H1 (cell line): Measurements from ENCODE around the gene GHRHR. TPM values are rescaled to one million over a fixed set of nuclear protein-coding genes. Genes with fewer than 3 reads are reported as not detected.

Source experiments
- CTCF ChIA-PET: fragments of 300-600 bp; sonication (Branson Sonifier 250); formaldehyde crosslinking; loops from one replicate; lab custom pipeline; 2021; ENCODE audit not compliant: partially characterized antibody; lab: Charles Lee
- POLR2A ChIA-PET: fragments of 300-600 bp; sonication (Branson Sonifier 250); formaldehyde crosslinking; loops from one replicate; lab custom pipeline; 2021; ENCODE audit warnings: inconsistent platforms; ENCODE audit not compliant: partially characterized antibody; lab: Charles Lee
- DNase-seq, 2 experiments: peaks; one replicate each; pipeline versions ENCODE4 v3.0.0 to v3.0.0-alpha.2; 2010 to 2022; ENCODE audit warnings: low spot score in 2 of 2, low read depth in 1 of 2, mixed read lengths in 1 of 2
- FAIRE-seq: peaks from 2 replicates; lab custom pipeline; 2011; peaks lifted over from hg19 to GRCh38; lab: Jason Lieb, UNC
- H2AFZ ChIP-seq: 2 replicates; pipeline ENCODE4 v1.8.1; 2012; ENCODE audit warnings: low read length, inconsistent platforms
- H2AK5ac ChIP-seq: 2 replicates; pipeline ENCODE4 v1.6.1; 2013; ENCODE audit warnings: low read depth, low read length
- H2BK120ac ChIP-seq: replicated peaks from 2 replicates; pipeline ENCODE3; 2013; ENCODE audit warnings: low read depth, low read length, inconsistent platforms
- H2BK12ac ChIP-seq: 2 replicates; pipeline ENCODE4 v1.6.1; 2013; ENCODE audit warnings: low read depth, low read length
- H2BK15ac ChIP-seq: 2 replicates; pipeline ENCODE4 v1.6.1; 2013; ENCODE audit warnings: low read length
- H2BK20ac ChIP-seq: 2 replicates; pipeline ENCODE4 v1.6.1; 2013; ENCODE audit warnings: low read length
- H2BK5ac ChIP-seq: 2 replicates; pipeline ENCODE4 v1.6.1; 2013; ENCODE audit warnings: low read depth, low read length
- H3K14ac ChIP-seq: 2 replicates; pipeline ENCODE4 v1.6.1; 2013; ENCODE audit warnings: inconsistent platforms; ENCODE audit not compliant: insufficient read length
- H3K18ac ChIP-seq: 2 replicates; pipeline ENCODE4 v1.6.1; 2013; ENCODE audit warnings: low read length; ENCODE audit errors: extremely low read depth
- H3K23ac ChIP-seq: 2 replicates; pipeline ENCODE4 v1.6.1; 2013; ENCODE audit warnings: inconsistent platforms; ENCODE audit not compliant: insufficient read length
- H3K23me2 ChIP-seq: 2 replicates; pipeline ENCODE4 v1.6.1; 2013; ENCODE audit warnings: low read depth, low read length
- H3K27ac ChIP-seq: 2 replicates; pipeline ENCODE4 v1.6.1; 2011; ENCODE audit warnings: low read depth, low read length, inconsistent platforms
- H3K27me3 ChIP-seq, 4 experiments: replicated peaks in 1 of 4; 1 replicate in 1 of 4; 2 replicates in 3 of 4; pipeline versions ENCODE4 v1.6.1 to v1.8.1; 2011 to 2013; ENCODE audit warnings: low read length in 3 of 4, mild to moderate bottlenecking in 3 of 4, inconsistent platforms in 2 of 4, mixed read lengths in 2 of 4, moderate library complexity in 1 of 4; ENCODE audit not compliant: control insufficient read depth in 3 of 4, insufficient read depth in 3 of 4; ENCODE audit errors: extremely low read depth in 1 of 4
- H3K36me3 ChIP-seq, 4 experiments: 2 replicates each; pipeline versions ENCODE4 v1.6.1 to v1.8.1; 2011 to 2013; ENCODE audit warnings: mild to moderate bottlenecking in 4 of 4, low read length in 3 of 4, moderate library complexity in 2 of 4, control low read depth in 1 of 4, inconsistent platforms in 1 of 4; ENCODE audit not compliant: insufficient read depth in 4 of 4, control insufficient read depth in 2 of 4
- H3K4ac ChIP-seq: replicated peaks from 2 replicates; pipeline ENCODE3; 2013; ENCODE audit warnings: low read length, low read depth, mixed read lengths, inconsistent platforms; ENCODE audit not compliant: insufficient read length
- H3K4me1 ChIP-seq, 4 experiments: replicated peaks in 1 of 4; 1 replicate in 1 of 4; 2 replicates in 3 of 4; pipeline versions ENCODE4 v1.6.1 to v1.8.1; 2011 to 2013; ENCODE audit warnings: low read length in 3 of 4, inconsistent platforms in 2 of 4, mixed read lengths in 1 of 4; ENCODE audit not compliant: insufficient read depth in 4 of 4, control insufficient read depth in 3 of 4
- H3K4me2 ChIP-seq, 2 experiments: 2 replicates each; pipeline versions ENCODE4 v1.6.1 to v1.8.1; 2011 to 2013; ENCODE audit warnings: low read depth in 2 of 2, low read length in 2 of 2, control low read depth in 1 of 2, inconsistent platforms in 1 of 2, mild to moderate bottlenecking in 1 of 2; ENCODE audit not compliant: insufficient read depth in 1 of 2
- H3K4me3 ChIP-seq, 4 experiments: fragments of 200-600, 300-600 bp in 1 of 4; sonication (generic), shearing (Covaris generic), sonication (Bioruptor Twin) in 1 of 4; 2 replicates each; pipeline versions ENCODE4 v1.5.1 to v1.8.1; 2011 to 2016; ENCODE audit warnings: low read length in 4 of 4, low read depth in 3 of 4, control low read depth in 2 of 4, inconsistent platforms in 2 of 4, mild to moderate bottlenecking in 2 of 4, mixed read lengths in 1 of 4, moderate library complexity in 1 of 4; ENCODE audit not compliant: insufficient read depth in 2 of 4; ENCODE audit errors: extremely low read depth in 1 of 4
- H3K56ac ChIP-seq: replicated peaks from 2 replicates; pipeline ENCODE3; 2013; ENCODE audit warnings: low read depth, mild to moderate bottlenecking, mixed read lengths, low read length, inconsistent platforms; ENCODE audit not compliant: insufficient read length
- H3K79me1 ChIP-seq: 2 replicates; pipeline ENCODE4 v1.6.1; 2013; ENCODE audit warnings: low read depth, low read length, control low read depth
- H3K79me2 ChIP-seq, 2 experiments: 2 replicates each; pipeline versions ENCODE4 v1.6.1 to v1.8.1; 2012 to 2013; ENCODE audit warnings: low read length in 2 of 2, mild to moderate bottlenecking in 2 of 2, inconsistent platforms in 1 of 2; ENCODE audit not compliant: insufficient read depth in 2 of 2, control insufficient read depth in 1 of 2
- H3K9ac ChIP-seq, 4 experiments: replicated peaks in 1 of 4; 1 replicate in 1 of 4; 2 replicates in 3 of 4; pipeline versions ENCODE4 v1.6.1 to v1.8.1; 2011 to 2013; ENCODE audit warnings: low read depth in 3 of 4, low read length in 3 of 4, control low read depth in 2 of 4, mild to moderate bottlenecking in 2 of 4, moderate library complexity in 2 of 4, inconsistent platforms in 1 of 4; ENCODE audit errors: extremely low read depth in 1 of 4
- H3K9me3 ChIP-seq, 2 experiments: 2 replicates each; pipeline versions ENCODE4 v1.6.1 to v1.8.1; 2012 to 2013; ENCODE audit warnings: mild to moderate bottlenecking in 2 of 2, moderate library complexity in 2 of 2, control low read depth in 1 of 2, inconsistent platforms in 1 of 2, low read depth in 1 of 2, low read length in 1 of 2, mixed read lengths in 1 of 2; ENCODE audit not compliant: insufficient read depth in 2 of 2
- H4K20me1 ChIP-seq, 2 experiments: replicated peaks in 1 of 2; 2 replicates each; pipeline versions ENCODE3 to v1.8.1; 2011 to 2013; ENCODE audit warnings: inconsistent platforms in 2 of 2, low read length in 2 of 2, mild to moderate bottlenecking in 1 of 2; ENCODE audit not compliant: insufficient read depth in 2 of 2, control insufficient read depth in 1 of 2
- H4K5ac ChIP-seq: 2 replicates; pipeline ENCODE4 v1.6.1; 2013; ENCODE audit warnings: low read length, low read depth, mixed read lengths, inconsistent platforms; ENCODE audit not compliant: insufficient read length
- H4K8ac ChIP-seq: 2 replicates; pipeline ENCODE4 v1.8.0; 2013; ENCODE audit warnings: mild to moderate bottlenecking, moderate library complexity, low read length, inconsistent platforms; ENCODE audit not compliant: insufficient read depth; ENCODE audit errors: extremely low read depth
- H4K91ac ChIP-seq: replicated peaks from 2 replicates; pipeline ENCODE3; 2013; ENCODE audit warnings: low read length, mixed read lengths, inconsistent platforms; ENCODE audit not compliant: insufficient read length
- ATF3 ChIP-seq: IDR thresholded peaks from 2 replicates; pipeline ENCODE4 v1.6.1; 2011; ENCODE audit warnings: low read depth, mild to moderate bottlenecking, low read length; ENCODE audit not compliant: insufficient read depth
- BACH1 ChIP-seq: IDR thresholded peaks from 2 replicates; pipeline ENCODE4 v1.6.1; 2012; ENCODE audit warnings: low read length, improper control_type of control experiment
- EGR1 ChIP-seq: IDR thresholded peaks from 2 replicates; pipeline ENCODE4 v1.6.1; 2011; ENCODE audit warnings: low read depth, low read length, borderline replicate concordance
- POU5F1 ChIP-seq: IDR thresholded peaks from 2 replicates; pipeline ENCODE4 v1.6.1; 2011; ENCODE audit warnings: low read depth, mild to moderate bottlenecking, low read length, moderate library complexity
- RAD21 ChIP-seq, 2 experiments: IDR thresholded peaks in 1 of 2; conservative IDR thresholded peaks in 1 of 2; 2 replicates each; pipeline ENCODE4 v1.6.1; 2011; ENCODE audit warnings: low read depth in 2 of 2, low read length in 2 of 2, improper control_type of control experiment in 1 of 2, inconsistent platforms in 1 of 2, mild to moderate bottlenecking in 1 of 2, moderate library complexity in 1 of 2
- WGBS, 2 experiments: shearing (Covaris generic) in 1 of 2; methylation state at CpG; one replicate each; pipeline versions ENCODE4 v1.1.6 to v1.1.7; 2013 to 2015; ENCODE audit warnings: low lambda C conversion rate in 2 of 2, mixed read lengths in 2 of 2, inconsistent platforms in 1 of 2, low coverage in 1 of 2, missing lambda C conversion rate in 1 of 2; ENCODE audit not compliant: insufficient replicate concordance in 2 of 2, insufficient coverage in 1 of 2, insufficient read length in 1 of 2; ENCODE audit errors: extremely low coverage in 1 of 2, missing lambda C conversion rate in 1 of 2; 5-methylcytosine and 5-hydroxymethylcytosine counted together
- polyA plus RNA-seq, 7 experiments: library from polyadenylated mRNA; depleted of rRNA in 3 of 7; stranded (reverse) in 5 of 7; unstranded in 2 of 7; fragments of >200 nt in 5 of 7; fragments of 200-250 nt in 2 of 7; gene quantifications; 1 replicate in 5 of 7; 2 replicates in 1 of 7; 4 replicates in 1 of 7; pipeline versions ENCODE4 v1.2.1 to v1.2.3, GENCODE V29; 2011 to 2013; ENCODE audit warnings: missing spikeins in 2 of 7, mixed read lengths in 2 of 7
- total RNA-seq: library from RNA; stranded (reverse); fragmentation: NEBNext Ultra II Directional; extraction: Animal tissue kit (Norgen Biotek cat#: 25700); gene quantifications from 2 replicates; pipeline ENCODE4 v1.2.1, GENCODE V29; 2021

The GHRHR gene
- total and polyA plus RNA-seq, 2 of the 8 experiments (the other 6 are each of a cell fraction or from before 2014, with no cell fraction given) = 0.60 to 6.5 TPM

GRCh38 chr7:30954914-30955313, 8.8 kb upstream of the GHRHR start:
- Histone ChIP-seq H2AFZ (no peak overlapping the region), H3K79me1 (no peaks in the 10 kb centered on the region), H3K18ac (no peak overlapping the region), H2BK12ac (no peak overlapping the region), H4K8ac (no peak overlapping the region), H3K4me3 (no peak overlapping the region), H2AK5ac (no peak overlapping the region), H2BK20ac (no peak overlapping the region), H4K20me1 (no peaks in the 10 kb centered on the region), H3K4me2 (no peak overlapping the region), H2BK120ac (no peak overlapping the region), H3K23me2 (no peaks in the 10 kb centered on the region), H3K4me1 (no peaks in the 10 kb centered on the region), H3K4ac (no peak overlapping the region), H2BK5ac (no peak overlapping the region), H3K36me3 (no peaks in the 10 kb centered on the region), H3K9me3 (peaks cover 0 to 4% of the 10 kb centered on the region in 2 experiments; a peak in 1 of 4 replicates)
- DNase-seq = no peak
- CTCF ChIA-PET = no interaction called here
- FAIRE-seq = no peak
- TF ChIP-seq EGR1 = no peak
- TF ChIP-seq RAD21 (IDR thresholded peaks at IDR 0.05 in 1 of 2, conservative IDR thresholded peaks at IDR 0.05 in 1 of 2; ENCODE audit: low read depth in 2 of 2, low read length in 2 of 2) = no peak
- no peak for TF ChIP-seq BACH1
- no peak for TF ChIP-seq POU5F1
- TF ChIP-seq ATF3 = no peak
- TF ChIP-seq, all 59 proteins: peak for 0
- Histone ChIP-seq H2BK15ac (no peak overlapping the region), H3K9ac (no peak overlapping the region), H3K56ac (no peak overlapping the region), H3K27ac (no peak overlapping the region), H3K27me3 (no peaks in the 10 kb centered on the region), H4K91ac (no peak overlapping the region), H4K5ac (no peak overlapping the region), H3K79me2 (no peaks in the 10 kb centered on the region), H3K14ac (no peak overlapping the region), H3K23ac (no peak overlapping the region)
- POLR2A ChIA-PET = no interaction called here
- WGBS, 2 experiments = 75% methylated on average over 4 of the region's 4 CpGs; no CpG with 5 or more reads in 1 of the 2 experiments
